NK-92 (cell line): ENCODE results near the gene TMTC3.
"Not testable (repeated sequence)": the region's sequence is repeated elsewhere in the genome, so short reads cannot be mapped to it uniquely, and the experiment has no call there.

Experiments used
- DNase-seq: peaks from one replicate; lab custom pipeline; 2025; ENCODE audit not compliant: unreplicated experiment; lab: John Stamatoyannopoulos, UW

TMTC3 gene

GRCh38 chr12:88163371-88163770, 21.3 kb downstream of the TMTC3 start:
- DNase-seq, result no peak

GRCh38 chr12:88166179-88166578, 24.1 kb downstream of the TMTC3 start:
- no peak for DNase-seq

GRCh38 chr12:88167384-88167783, 25.3 kb downstream of the TMTC3 start:
- no peak for DNase-seq

GRCh38 chr12:88172844-88173407, 30.8 kb downstream of the TMTC3 start:
- DNase-seq, result no peak

GRCh38 chr12:88175544-88175943, 33.4 kb downstream of the TMTC3 start:
- no peak for DNase-seq

- DNase-seq, result no peak
Measured at GRCh38 chr12:88179436-88180014, 37.4 kb downstream of the TMTC3 start.

GRCh38 chr12:88181881-88182280, 39.8 kb downstream of the TMTC3 start:
- DNase-seq, result no peak

- no peak for DNase-seq
Measured at GRCh38 chr12:88182416-88182815, 40.3 kb downstream of the TMTC3 start.

GRCh38 chr12:88184196-88184595, 42.1 kb downstream of the TMTC3 start:
- DNase-seq, result no peak

GRCh38 chr12:88185279-88185678, 43.2 kb downstream of the TMTC3 start:
- no peak for DNase-seq

- DNase-seq, result no peak
Measured at GRCh38 chr12:88185988-88186387, 43.9 kb downstream of the TMTC3 start.

GRCh38 chr12:88187571-88187970, 45.5 kb downstream of the TMTC3 start:
- DNase-seq, result no peak

GRCh38 chr12:88188180-88188579, 46.1 kb downstream of the TMTC3 start:
- no peak for DNase-seq

- DNase-seq, result no peak
Measured at GRCh38 chr12:88192426-88192825, 50.3 kb downstream of the TMTC3 start.

GRCh38 chr12:88194868-88195267, 52.8 kb downstream of the TMTC3 start:
- no peak for DNase-seq

- no peak for DNase-seq
Measured at GRCh38 chr12:88200029-88200428, 57.9 kb downstream of the TMTC3 start.

- DNase-seq, result no peak
Measured at GRCh38 chr12:88202500-88202899, 60.4 kb downstream of the TMTC3 start.

GRCh38 chr12:88206601-88207000, 64.5 kb downstream of the TMTC3 start:
- no peak for DNase-seq

GRCh38 chr12:88207921-88208620, 66.0 kb downstream of the TMTC3 start:
- no peak for DNase-seq

- no peak for DNase-seq
Measured at GRCh38 chr12:88208661-88209060, 66.6 kb downstream of the TMTC3 start.

- not testable (repeated sequence) for DNase-seq
Measured at GRCh38 chr12:88210311-88210710, 68.2 kb downstream of the TMTC3 start.

GRCh38 chr12:88218293-88218692, 76.2 kb downstream of the TMTC3 start:
- DNase-seq, result no peak

- DNase-seq, result no peak
Measured at GRCh38 chr12:88219861-88220260, 77.8 kb downstream of the TMTC3 start.
